Measurements from ENCODE around the gene HOXD9.

Gene HOXD9

GRCh38 chr2:176085120-176085788 lies 37.3 kb upstream of the HOXD9 start:
- Histone ChIP-seq H3K9me3 (ENCODE audit: control insufficient read depth in 5 of 5, low read length in 5 of 5) (peaks cover 0 to 7% (median 5%) of the 10 kb centered on the region in 5 donors), H3K4me1 (ENCODE audit: control insufficient read depth in 5 of 5, insufficient read depth in 5 of 5, low read length in 5 of 5) (peaks cover 0 to 47% (median 31%) of the 10 kb centered on the region in 5 donors), H3K27ac (ENCODE audit: low read depth, low read length) (no peak overlapping the region)

GRCh38 chr2:176085861-176086771 lies 36.4 kb upstream of the HOXD9 start:
- H3K4me3 ChIP-seq (ENCODE audit: low read depth in 1 of 5, low read length in 5 of 5), result peak overlapping the region in 1 of 5 donors; percentile 6

More at GRCh38 chr2:176085120-176085788, 37.3 kb upstream of the HOXD9 start:
- H3K4me3 ChIP-seq (ENCODE audit: low read depth in 1 of 5, low read length in 5 of 5), result peak overlapping the region in 1 of 5 donors; percentile 10
- H3K27me3 ChIP-seq (ENCODE audit: control insufficient read depth in 5 of 5, insufficient read depth in 4 of 5, low read length in 5 of 5), result peaks cover 87 to 99% (median 97%) of the 10 kb centered on the region in 5 donors
- no peaks in the 10 kb centered on the region for H3K36me3 ChIP-seq (ENCODE audit: control insufficient read depth in 5 of 5, insufficient read depth in 5 of 5, low read length in 5 of 5)
- H3K9ac ChIP-seq (ENCODE audit: low read length in 5 of 5), result no peak overlapping the region

DNA sequence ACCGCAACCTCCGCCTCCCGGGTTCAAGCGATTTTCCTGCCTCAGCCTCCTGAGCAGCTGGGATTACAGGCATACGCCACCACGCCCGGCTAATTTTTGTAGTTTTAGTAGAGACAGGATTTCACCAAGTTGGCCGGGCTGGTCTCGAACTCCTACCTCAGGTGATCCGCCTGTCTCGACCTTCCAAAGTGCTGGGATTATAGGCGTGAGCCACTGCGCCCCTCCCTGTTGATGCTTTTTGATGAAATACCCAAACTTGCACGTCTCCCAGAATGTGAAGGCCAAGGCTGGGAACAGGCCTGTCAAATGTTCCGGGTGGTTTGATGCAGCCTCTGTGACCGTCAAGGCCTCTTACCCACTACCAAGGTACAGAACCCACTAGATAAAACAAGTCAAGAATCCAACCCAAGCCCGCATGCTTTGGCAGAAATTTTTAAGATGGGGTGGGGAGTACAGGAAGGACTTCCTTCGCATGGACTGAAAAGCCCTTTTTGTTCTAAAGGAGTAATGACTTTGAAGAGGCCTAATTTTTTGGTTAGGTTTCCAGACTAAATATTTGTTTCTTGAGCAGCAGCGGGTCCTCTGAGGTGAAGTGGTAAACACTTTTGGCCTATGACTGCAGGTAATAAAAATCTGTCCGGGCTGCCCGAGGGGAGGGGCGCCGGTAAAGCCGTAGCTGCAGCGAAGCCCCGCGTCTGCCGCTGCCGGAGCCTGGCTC lies 35.0 kb upstream of the HOXD9 start:
- no peak overlapping the region for H3K9ac ChIP-seq (ENCODE audit: low read length in 5 of 5)
- no peak overlapping the region for H3K27ac ChIP-seq (ENCODE audit: low read depth, low read length)
- H3K36me3 ChIP-seq (ENCODE audit: control insufficient read depth in 5 of 5, insufficient read depth in 5 of 5, low read length in 5 of 5), result no peaks in the 10 kb centered on the region
- peaks cover 86 to 99% (median 93%) of the 10 kb centered on the region in 5 donors for H3K27me3 ChIP-seq (ENCODE audit: control insufficient read depth in 5 of 5, insufficient read depth in 4 of 5, low read length in 5 of 5)
- peak overlapping the region in 3 of 5 donors; percentile 37 to 61 (median 47) for H3K4me3 ChIP-seq (ENCODE audit: low read depth in 1 of 5, low read length in 5 of 5)
- peaks cover 2 to 41% (median 31%) of the 10 kb centered on the region in 5 donors for H3K4me1 ChIP-seq (ENCODE audit: control insufficient read depth in 5 of 5, insufficient read depth in 5 of 5, low read length in 5 of 5)
- peaks cover 0 to 2% (median 0%) of the 10 kb centered on the region in 5 donors for H3K9me3 ChIP-seq (ENCODE audit: control insufficient read depth in 5 of 5, low read length in 5 of 5)

More at GRCh38 chr2:176085861-176086771, 36.4 kb upstream of the HOXD9 start:
- Histone ChIP-seq H3K9ac (ENCODE audit: low read length in 5 of 5) (no peak overlapping the region), H3K27me3 (ENCODE audit: control insufficient read depth in 5 of 5, insufficient read depth in 4 of 5, low read length in 5 of 5) (peaks cover 84 to 100% (median 96%) of the 10 kb centered on the region in 5 donors), H3K9me3 (ENCODE audit: control insufficient read depth in 5 of 5, low read length in 5 of 5) (peaks cover 0 to 7% (median 0%) of the 10 kb centered on the region in 5 donors), H3K36me3 (ENCODE audit: control insufficient read depth in 5 of 5, insufficient read depth in 5 of 5, low read length in 5 of 5) (no peaks in the 10 kb centered on the region), H3K27ac (ENCODE audit: low read depth, low read length) (no peak overlapping the region), H3K4me1 (ENCODE audit: control insufficient read depth in 5 of 5, insufficient read depth in 5 of 5, low read length in 5 of 5) (peaks cover 0 to 39% (median 25%) of the 10 kb centered on the region in 5 donors)

GRCh38 chr2:176088048-176088936 lies 34.2 kb upstream of the HOXD9 start:
- peaks cover 2 to 43% (median 31%) of the 10 kb centered on the region in 5 donors for H3K4me1 ChIP-seq (ENCODE audit: control insufficient read depth in 5 of 5, insufficient read depth in 5 of 5, low read length in 5 of 5)

DNA sequence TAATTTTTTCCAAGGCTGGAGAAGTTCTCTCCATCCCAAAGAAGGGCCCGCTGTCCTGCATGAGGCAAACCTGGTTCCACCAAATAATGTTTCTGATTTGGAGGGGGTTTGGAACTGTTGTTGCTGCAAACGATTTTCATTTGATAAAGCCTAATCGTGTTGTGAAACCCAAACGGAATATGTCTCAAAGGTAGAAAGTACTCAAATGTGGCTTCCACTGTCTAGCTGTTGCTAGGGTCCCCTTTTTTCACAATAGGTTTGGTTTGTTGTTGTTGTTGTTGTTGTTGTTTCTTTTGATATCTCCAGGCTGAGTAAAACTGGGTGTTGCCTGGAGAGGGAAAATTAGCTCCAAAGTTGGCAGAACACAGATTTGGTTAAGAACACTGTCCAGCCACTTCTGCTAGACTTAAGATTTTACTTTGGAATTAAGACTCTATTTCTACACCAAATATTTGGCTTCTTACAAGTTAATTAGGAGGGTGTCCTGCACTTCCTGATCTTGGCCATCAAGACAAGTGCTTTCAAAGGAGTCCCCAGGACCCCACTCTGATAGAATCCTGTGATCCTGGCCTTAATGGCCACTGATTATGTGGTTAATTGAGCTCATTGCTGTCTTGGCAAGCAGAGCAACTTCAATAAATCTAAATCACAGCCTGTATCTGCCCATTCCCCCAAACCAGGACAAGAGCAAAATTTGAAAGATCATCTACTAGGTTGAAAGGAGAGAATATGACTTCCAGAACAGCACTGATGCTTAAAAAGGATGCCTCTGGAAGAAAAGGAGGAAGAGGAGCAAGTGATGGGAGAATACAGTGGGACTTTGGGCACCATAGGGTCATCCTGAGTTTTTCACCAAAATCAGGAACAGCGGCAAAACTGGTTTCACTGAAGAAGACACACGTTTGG lies 33.3 kb upstream of the HOXD9 start:
- H3K27me3 ChIP-seq (ENCODE audit: control insufficient read depth in 5 of 5, insufficient read depth in 4 of 5, low read length in 5 of 5), result peaks cover 81 to 96% (median 88%) of the 10 kb centered on the region in 5 donors
- H3K4me1 ChIP-seq (ENCODE audit: control insufficient read depth in 5 of 5, insufficient read depth in 5 of 5, low read length in 5 of 5), result peaks cover 2 to 44% (median 34%) of the 10 kb centered on the region in 5 donors
- H3K36me3 ChIP-seq (ENCODE audit: control insufficient read depth in 5 of 5, insufficient read depth in 5 of 5, low read length in 5 of 5), result no peaks in the 10 kb centered on the region
- H3K9me3 ChIP-seq (ENCODE audit: control insufficient read depth in 5 of 5, low read length in 5 of 5), result peaks cover 0 to 2% (median 0%) of the 10 kb centered on the region in 5 donors
- H3K27ac ChIP-seq (ENCODE audit: low read depth, low read length), result no peak overlapping the region
- no peak overlapping the region for H3K4me3 ChIP-seq (ENCODE audit: low read depth in 1 of 5, low read length in 5 of 5)
- H3K9ac ChIP-seq (ENCODE audit: low read length in 5 of 5), result no peak overlapping the region

More at GRCh38 chr2:176088048-176088936, 34.2 kb upstream of the HOXD9 start:
- Histone ChIP-seq H3K9ac (ENCODE audit: low read length in 5 of 5) (peak overlapping the region in 1 of 5 donors; percentile 13), H3K27me3 (ENCODE audit: control insufficient read depth in 5 of 5, insufficient read depth in 4 of 5, low read length in 5 of 5) (peaks cover 81 to 96% (median 88%) of the 10 kb centered on the region in 5 donors), H3K4me3 (ENCODE audit: low read depth in 1 of 5, low read length in 5 of 5) (peak overlapping the region; percentile 23 to 61 (median 47)), H3K36me3 (ENCODE audit: control insufficient read depth in 5 of 5, insufficient read depth in 5 of 5, low read length in 5 of 5) (no peaks in the 10 kb centered on the region), H3K27ac (ENCODE audit: low read depth, low read length) (no peak overlapping the region), H3K9me3 (ENCODE audit: control insufficient read depth in 5 of 5, low read length in 5 of 5) (peaks cover 0 to 2% (median 0%) of the 10 kb centered on the region in 5 donors)

- Histone ChIP-seq H3K27ac (ENCODE audit: low read depth, low read length) (no peak overlapping the region), H3K9me3 (ENCODE audit: control insufficient read depth in 5 of 5, low read length in 5 of 5) (peaks cover 0 to 2% (median 0%) of the 10 kb centered on the region in 5 donors), H3K4me1 (ENCODE audit: control insufficient read depth in 5 of 5, insufficient read depth in 5 of 5, low read length in 5 of 5) (peaks cover 2 to 42% (median 32%) of the 10 kb centered on the region in 5 donors), H3K4me3 (ENCODE audit: low read depth in 1 of 5, low read length in 5 of 5) (no peak overlapping the region), H3K27me3 (ENCODE audit: control insufficient read depth in 5 of 5, insufficient read depth in 4 of 5, low read length in 5 of 5) (peaks cover 81 to 96% (median 87%) of the 10 kb centered on the region in 5 donors), H3K9ac (ENCODE audit: low read length in 5 of 5) (no peak overlapping the region), H3K36me3 (ENCODE audit: control insufficient read depth in 5 of 5, insufficient read depth in 5 of 5, low read length in 5 of 5) (no peaks in the 10 kb centered on the region)
Measured at GRCh38 chr2:176089843-176090395, 32.6 kb upstream of the HOXD9 start.

DNA sequence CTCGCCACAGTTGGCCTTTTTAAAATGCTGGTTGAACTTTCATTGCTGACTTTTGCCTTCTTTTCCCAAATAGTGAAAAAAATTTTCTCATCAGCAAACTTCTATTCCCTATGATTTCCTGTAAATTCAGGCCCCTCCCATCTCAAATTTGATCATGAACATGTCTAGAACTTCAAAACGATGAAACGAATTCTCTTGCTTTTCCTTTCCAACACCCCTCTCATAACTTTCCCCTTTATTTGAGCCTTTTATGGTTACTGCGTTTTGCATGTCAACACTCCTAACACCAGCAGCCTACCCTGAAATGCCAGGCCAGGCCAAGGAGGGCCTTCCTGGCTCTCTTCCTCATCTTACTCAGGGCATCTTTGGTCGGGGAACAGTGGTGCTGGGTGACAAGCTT lies 31.7 kb upstream of the HOXD9 start:
- Histone ChIP-seq H3K27ac (ENCODE audit: low read depth, low read length) (no peak overlapping the region), H3K9me3 (ENCODE audit: control insufficient read depth in 5 of 5, low read length in 5 of 5) (peaks cover 0 to 2% (median 0%) of the 10 kb centered on the region in 5 donors), H3K36me3 (ENCODE audit: control insufficient read depth in 5 of 5, insufficient read depth in 5 of 5, low read length in 5 of 5) (no peaks in the 10 kb centered on the region), H3K4me3 (ENCODE audit: low read depth in 1 of 5, low read length in 5 of 5) (no peak overlapping the region), H3K27me3 (ENCODE audit: control insufficient read depth in 5 of 5, insufficient read depth in 4 of 5, low read length in 5 of 5) (peaks cover 79 to 96% (median 86%) of the 10 kb centered on the region in 5 donors), H3K4me1 (ENCODE audit: control insufficient read depth in 5 of 5, insufficient read depth in 5 of 5, low read length in 5 of 5) (peaks cover 2 to 33% (median 27%) of the 10 kb centered on the region in 5 donors), H3K9ac (ENCODE audit: low read length in 5 of 5) (no peak overlapping the region)
